GM23338 (cell line): Measurements from ENCODE around the gene MYLK. TPM values are rescaled to one million over a fixed set of nuclear protein-coding genes. Genes with fewer than 3 reads are reported as not detected.

Source experiments
- ATAC-seq: fragments of 200-7000 bp; cut with Tn5 transposase; 3 replicates; pipeline ENCODE4 v1.9.1; 2020
- DNase-seq: peaks from one replicate; pipeline ENCODE4 v3.0.0-alpha.2; 2015; ENCODE audit warnings: low spot score
- H2AFZ ChIP-seq: fragments of 200-600 bp; sonication (generic); 2 replicates; pipeline ENCODE4 v1.8.0; 2016; ENCODE audit warnings: antibody characterized with exemption, mild to moderate bottlenecking, moderate library complexity
- H3F3A ChIP-seq: fragments of 200-600 bp; sonication (generic); replicated peaks from 2 replicates; pipeline ENCODE4 v1.8.0; 2017; ENCODE audit warnings: antibody characterized with exemption, mixed run types, low read depth
- H3K27ac ChIP-seq: fragments of 200-600 bp; sonication (generic); 2 replicates; pipeline ENCODE4 v1.6.1; 2016; ENCODE audit warnings: low read depth
- H3K27me3 ChIP-seq: fragments of 200-600 bp; sonication (generic); 2 replicates; pipeline ENCODE4 v1.8.0; 2016; ENCODE audit warnings: mild to moderate bottlenecking, mixed run types, moderate library complexity; ENCODE audit not compliant: insufficient read depth
- H3K36me3 ChIP-seq: fragments of 200-600 bp; sonication (generic); 2 replicates; pipeline ENCODE4 v1.8.0; 2016; ENCODE audit warnings: mild to moderate bottlenecking; ENCODE audit not compliant: insufficient read depth
- H3K4me1 ChIP-seq: fragments of 200-600 bp; sonication (generic); 2 replicates; pipeline ENCODE4 v1.8.0; 2016; ENCODE audit warnings: mild to moderate bottlenecking, moderate library complexity; ENCODE audit not compliant: insufficient read depth
- H3K4me2 ChIP-seq: fragments of 200-600 bp; sonication (generic); 2 replicates; pipeline ENCODE4 v1.7.1; 2017; ENCODE audit warnings: mixed run types
- H3K4me3 ChIP-seq: fragments of 200-600 bp; sonication (generic); 2 replicates; pipeline ENCODE4 v1.6.1; 2016; ENCODE audit warnings: mixed run types
- H3K79me2 ChIP-seq: fragments of 200-600 bp; sonication (generic); replicated peaks from 2 replicates; pipeline ENCODE4 v1.8.0; 2017; ENCODE audit warnings: mild to moderate bottlenecking; ENCODE audit not compliant: insufficient read depth
- H3K9me2 ChIP-seq: fragments of 200-600 bp; sonication (generic); 2 replicates; pipeline ENCODE4 v1.8.0; 2017; ENCODE audit not compliant: insufficient read depth
- H4K20me1 ChIP-seq: fragments of 200-600 bp; sonication (generic); replicated peaks from 2 replicates; pipeline ENCODE4 v1.8.0; 2017; ENCODE audit warnings: mild to moderate bottlenecking; ENCODE audit not compliant: insufficient read depth
- H3K27ac Mint-ChIP-seq: 2 replicates; pipeline ENCODE4 v1.8.0; 2020; ENCODE audit warnings: inconsistent platforms, mild to moderate bottlenecking, moderate library complexity, mixed read lengths
- H3K27me3 Mint-ChIP-seq: 3 replicates; pipeline ENCODE4 v1.8.0; 2022; ENCODE audit warnings: low read depth, mild to moderate bottlenecking, moderate library complexity, mixed read lengths, inconsistent platforms; ENCODE audit not compliant: insufficient read depth, poor library complexity
- H3K36me3 Mint-ChIP-seq: 3 replicates; pipeline ENCODE4 v1.8.0; 2021; ENCODE audit warnings: low read depth, mild to moderate bottlenecking, inconsistent platforms, moderate library complexity, mixed read lengths
- H3K4me1 Mint-ChIP-seq: 3 replicates; pipeline ENCODE4 v1.8.0; 2020; ENCODE audit warnings: mild to moderate bottlenecking, inconsistent platforms, mixed read lengths
- H3K4me3 Mint-ChIP-seq: 3 replicates; pipeline ENCODE4 v1.8.0; 2021; ENCODE audit warnings: moderate library complexity, mild to moderate bottlenecking, inconsistent platforms, mixed read lengths
- H3K9me3 Mint-ChIP-seq: 3 replicates; pipeline ENCODE4 v1.8.0; 2020; ENCODE audit warnings: moderate library complexity, mild to moderate bottlenecking, inconsistent platforms, mixed read lengths
- EZH2phosphoT487 ChIP-seq: fragments of 200-600 bp; sonication (generic); IDR thresholded peaks from one replicate; pipeline ENCODE4 v1.8.1; 2018; ENCODE audit warnings: antibody characterized with exemption; ENCODE audit not compliant: unreplicated experiment
- polyA plus RNA-seq: library from polyadenylated mRNA; unstranded; fragments of >200 nt; fragmentation: Nextera tagmentation; extraction: Ambion mirVana; gene quantifications from 2 replicates; pipeline ENCODE4 v1.2.1, GENCODE V29; 2016
- total RNA-seq: library from RNA; depleted of rRNA; stranded (reverse); fragments of >200 nt; shearing (Covaris generic); gene quantifications from 2 replicates; pipeline ENCODE4 v1.2.3, GENCODE V29; 2014
- TF ChIP-seq, protein P1 (sequence below): fragments of 250-450 bp; sonication (Bioruptor Pico); IDR thresholded peaks from 2 replicates; pipeline ENCODE4 v1.5.0; 2020; ENCODE audit warnings: mild to moderate bottlenecking, moderate library complexity
- TF ChIP-seq, protein P2 (sequence below), 2 experiments: fragments of 200-600 bp in 1 of 2; sonication (generic) in 1 of 2; conservative IDR thresholded peaks; 2 replicates each; pipeline versions ENCODE4 v1.5.1 to v1.6.1; 2016 to 2017; ENCODE audit warnings: antibody characterized with exemption in 2 of 2, low read depth in 2 of 2, mild to moderate bottlenecking in 2 of 2, moderate library complexity in 1 of 2

Gene MYLK
- total and polyA plus RNA-seq, 2 experiments from 2014 or later: 11.5 to 17.9 TPM

DNA sequence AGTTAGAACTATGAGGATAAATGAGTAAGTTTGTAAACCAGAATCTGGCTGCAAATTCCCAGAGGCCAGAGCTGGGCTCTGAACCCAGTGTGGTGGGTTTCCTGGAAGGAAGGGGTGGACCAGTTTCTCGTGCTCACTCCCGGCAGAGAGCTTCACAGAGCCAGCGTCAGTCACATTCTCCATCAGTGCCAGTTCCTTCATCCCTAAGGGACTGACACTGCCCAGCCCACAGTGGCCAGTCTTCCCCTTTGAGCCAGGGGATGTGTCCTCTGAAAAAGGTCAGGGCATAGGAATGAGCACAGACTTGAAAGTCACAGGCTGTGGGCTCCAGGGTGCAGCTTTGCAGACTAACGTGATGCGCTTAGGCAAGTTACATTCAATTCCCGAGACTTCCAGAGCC, 163.5 kb downstream of the MYLK start (continued):
- TF ChIP-seq, protein P1, sequence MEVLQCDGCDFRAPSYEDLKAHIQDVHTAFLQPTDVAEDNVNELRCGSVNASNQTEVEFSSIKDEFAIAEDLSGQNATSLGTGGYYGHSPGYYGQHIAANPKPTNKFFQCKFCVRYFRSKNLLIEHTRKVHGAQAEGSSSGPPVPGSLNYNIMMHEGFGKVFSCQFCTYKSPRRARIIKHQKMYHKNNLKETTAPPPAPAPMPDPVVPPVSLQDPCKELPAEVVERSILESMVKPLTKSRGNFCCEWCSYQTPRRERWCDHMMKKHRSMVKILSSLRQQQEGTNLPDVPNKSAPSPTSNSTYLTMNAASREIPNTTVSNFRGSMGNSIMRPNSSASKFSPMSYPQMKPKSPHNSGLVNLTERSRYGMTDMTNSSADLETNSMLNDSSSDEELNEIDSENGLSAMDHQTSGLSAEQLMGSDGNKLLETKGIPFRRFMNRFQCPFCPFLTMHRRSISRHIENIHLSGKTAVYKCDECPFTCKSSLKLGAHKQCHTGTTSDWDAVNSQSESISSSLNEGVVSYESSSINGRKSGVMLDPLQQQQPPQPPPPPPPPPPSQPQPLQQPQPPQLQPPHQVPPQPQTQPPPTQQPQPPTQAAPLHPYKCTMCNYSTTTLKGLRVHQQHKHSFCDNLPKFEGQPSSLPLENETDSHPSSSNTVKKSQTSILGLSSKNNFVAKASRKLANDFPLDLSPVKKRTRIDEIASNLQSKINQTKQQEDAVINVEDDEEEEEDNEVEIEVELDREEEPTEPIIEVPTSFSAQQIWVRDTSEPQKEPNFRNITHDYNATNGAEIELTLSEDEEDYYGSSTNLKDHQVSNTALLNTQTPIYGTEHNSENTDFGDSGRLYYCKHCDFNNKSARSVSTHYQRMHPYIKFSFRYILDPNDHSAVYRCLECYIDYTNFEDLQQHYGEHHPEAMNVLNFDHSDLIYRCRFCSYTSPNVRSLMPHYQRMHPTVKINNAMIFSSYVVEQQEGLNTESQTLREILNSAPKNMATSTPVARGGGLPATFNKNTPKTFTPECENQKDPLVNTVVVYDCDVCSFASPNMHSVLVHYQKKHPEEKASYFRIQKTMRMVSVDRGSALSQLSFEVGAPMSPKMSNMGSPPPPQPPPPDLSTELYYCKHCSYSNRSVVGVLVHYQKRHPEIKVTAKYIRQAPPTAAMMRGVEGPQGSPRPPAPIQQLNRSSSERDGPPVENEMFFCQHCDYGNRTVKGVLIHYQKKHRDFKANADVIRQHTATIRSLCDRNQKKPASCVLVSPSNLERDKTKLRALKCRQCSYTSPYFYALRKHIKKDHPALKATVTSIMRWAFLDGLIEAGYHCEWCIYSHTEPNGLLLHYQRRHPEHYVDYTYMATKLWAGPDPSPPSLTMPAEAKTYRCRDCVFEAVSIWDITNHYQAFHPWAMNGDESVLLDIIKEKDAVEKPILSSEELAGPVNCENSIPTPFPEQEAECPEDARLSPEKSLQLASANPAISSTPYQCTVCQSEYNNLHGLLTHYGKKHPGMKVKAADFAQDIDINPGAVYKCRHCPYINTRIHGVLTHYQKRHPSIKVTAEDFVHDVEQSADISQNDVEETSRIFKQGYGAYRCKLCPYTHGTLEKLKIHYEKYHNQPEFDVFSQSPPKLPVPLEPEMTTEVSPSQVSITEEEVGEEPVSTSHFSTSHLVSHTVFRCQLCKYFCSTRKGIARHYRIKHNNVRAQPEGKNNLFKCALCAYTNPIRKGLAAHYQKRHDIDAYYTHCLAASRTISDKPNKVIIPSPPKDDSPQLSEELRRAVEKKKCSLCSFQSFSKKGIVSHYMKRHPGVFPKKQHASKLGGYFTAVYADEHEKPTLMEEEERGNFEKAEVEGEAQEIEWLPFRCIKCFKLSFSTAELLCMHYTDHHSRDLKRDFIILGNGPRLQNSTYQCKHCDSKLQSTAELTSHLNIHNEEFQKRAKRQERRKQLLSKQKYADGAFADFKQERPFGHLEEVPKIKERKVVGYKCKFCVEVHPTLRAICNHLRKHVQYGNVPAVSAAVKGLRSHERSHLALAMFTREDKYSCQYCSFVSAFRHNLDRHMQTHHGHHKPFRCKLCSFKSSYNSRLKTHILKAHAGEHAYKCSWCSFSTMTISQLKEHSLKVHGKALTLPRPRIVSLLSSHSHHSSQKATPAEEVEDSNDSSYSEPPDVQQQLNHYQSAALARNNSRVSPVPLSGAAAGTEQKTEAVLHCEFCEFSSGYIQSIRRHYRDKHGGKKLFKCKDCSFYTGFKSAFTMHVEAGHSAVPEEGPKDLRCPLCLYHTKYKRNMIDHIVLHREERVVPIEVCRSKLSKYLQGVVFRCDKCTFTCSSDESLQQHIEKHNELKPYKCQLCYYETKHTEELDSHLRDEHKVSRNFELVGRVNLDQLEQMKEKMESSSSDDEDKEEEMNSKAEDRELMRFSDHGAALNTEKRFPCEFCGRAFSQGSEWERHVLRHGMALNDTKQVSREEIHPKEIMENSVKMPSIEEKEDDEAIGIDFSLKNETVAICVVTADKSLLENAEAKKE (CRISPR knock-in tag): no peak
- no peak for TF ChIP-seq EZH2phosphoT487

DNA sequence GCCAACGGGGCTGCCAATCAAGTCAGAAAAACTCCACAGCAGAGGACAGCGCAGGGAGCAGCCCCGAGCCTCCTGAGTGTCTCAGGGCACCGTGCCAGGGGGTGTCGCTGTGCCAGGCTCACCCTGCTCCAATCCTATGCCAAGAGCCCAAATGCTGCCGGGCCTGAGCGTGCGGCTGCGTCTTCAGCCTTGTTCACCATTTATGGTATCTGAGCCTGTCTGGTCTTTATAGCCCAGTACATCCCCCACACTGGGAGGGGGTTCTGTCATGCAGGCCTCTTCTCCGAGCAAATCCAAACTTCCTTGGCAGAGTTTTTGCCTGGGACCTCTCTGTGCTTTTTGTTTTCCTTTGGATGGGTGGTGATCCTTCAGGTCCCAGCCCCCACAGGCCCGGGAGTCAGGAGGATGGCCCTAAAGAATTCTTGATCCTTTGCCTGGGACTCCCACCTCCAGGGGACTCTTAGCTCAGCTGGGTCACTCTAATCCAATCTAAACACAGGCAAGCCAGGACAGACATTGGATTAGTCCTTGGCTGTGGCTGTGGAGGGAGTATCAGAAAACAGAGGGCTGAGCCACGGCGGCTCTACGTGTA, 164.2 kb downstream of the MYLK start:
- Histone ChIP-seq H3F3A (no peaks in the 10 kb centered on the region), H3K27ac (no peak overlapping the region), H3K4me1 (no peaks in the 10 kb centered on the region), H4K20me1 (no peaks in the 10 kb centered on the region), H3K9me2 (no peaks in the 10 kb centered on the region), H2AFZ (no peak overlapping the region), H3K79me2 (no peaks in the 10 kb centered on the region), H3K36me3 (no peaks in the 10 kb centered on the region), H3K4me2 (no peak overlapping the region), H3K27me3 (no peaks in the 10 kb centered on the region), H3K4me3 (no peak overlapping the region)
- Mint-ChIP-seq H3K27me3 (peaks cover 2% of the 10 kb centered on the region), H3K27ac (no peak overlapping the region), H3K4me3 (no peak overlapping the region), H3K9me3 (no peaks in the 10 kb centered on the region), H3K4me1 (peaks cover 13% of the 10 kb centered on the region), H3K36me3 (no peaks in the 10 kb centered on the region)
- DNase-seq (no peak), ATAC-seq (no peak)
- TF ChIP-seq, protein P2, sequence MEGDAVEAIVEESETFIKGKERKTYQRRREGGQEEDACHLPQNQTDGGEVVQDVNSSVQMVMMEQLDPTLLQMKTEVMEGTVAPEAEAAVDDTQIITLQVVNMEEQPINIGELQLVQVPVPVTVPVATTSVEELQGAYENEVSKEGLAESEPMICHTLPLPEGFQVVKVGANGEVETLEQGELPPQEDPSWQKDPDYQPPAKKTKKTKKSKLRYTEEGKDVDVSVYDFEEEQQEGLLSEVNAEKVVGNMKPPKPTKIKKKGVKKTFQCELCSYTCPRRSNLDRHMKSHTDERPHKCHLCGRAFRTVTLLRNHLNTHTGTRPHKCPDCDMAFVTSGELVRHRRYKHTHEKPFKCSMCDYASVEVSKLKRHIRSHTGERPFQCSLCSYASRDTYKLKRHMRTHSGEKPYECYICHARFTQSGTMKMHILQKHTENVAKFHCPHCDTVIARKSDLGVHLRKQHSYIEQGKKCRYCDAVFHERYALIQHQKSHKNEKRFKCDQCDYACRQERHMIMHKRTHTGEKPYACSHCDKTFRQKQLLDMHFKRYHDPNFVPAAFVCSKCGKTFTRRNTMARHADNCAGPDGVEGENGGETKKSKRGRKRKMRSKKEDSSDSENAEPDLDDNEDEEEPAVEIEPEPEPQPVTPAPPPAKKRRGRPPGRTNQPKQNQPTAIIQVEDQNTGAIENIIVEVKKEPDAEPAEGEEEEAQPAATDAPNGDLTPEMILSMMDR (conservative IDR thresholded peaks at IDR 0.05; ENCODE audit: low read depth in 2 of 2): no peak
